ENCODE measurements around the gene RWDD1.

RWDD1 gene

GRCh38 chr6:116536216-116536621 lies 35.1 kb upstream of the RWDD1 start:
- TF ChIP-seq POLR2A (IDR thresholded peaks at IDR 0.05; ENCODE audit: low read depth, low read length) (no peak), TAF1 (IDR thresholded peaks at IDR 0.05; ENCODE audit: borderline replicate concordance, low read depth, low read length) (no peak), POLR2AphosphoS5 (IDR thresholded peaks at IDR 0.05; ENCODE audit: low read depth, low read length) (no peak)
- FAIRE-seq = peak; percentile 80
- DNase-seq (ENCODE audit: insufficient read length) = no peak

GRCh38 chr6:116542426-116542825 lies 28.9 kb upstream of the RWDD1 start:
- TF ChIP-seq POLR2AphosphoS5 (IDR thresholded peaks at IDR 0.05; ENCODE audit: low read depth, low read length) (no peak), POLR2A (IDR thresholded peaks at IDR 0.05; ENCODE audit: low read depth, low read length) (no peak), TAF1 (IDR thresholded peaks at IDR 0.05; ENCODE audit: borderline replicate concordance, low read depth, low read length) (no peak)
- no peak for DNase-seq (ENCODE audit: insufficient read length)
- FAIRE-seq = no peak

- TF ChIP-seq TAF1 (IDR thresholded peaks at IDR 0.05; ENCODE audit: borderline replicate concordance, low read depth, low read length) (no peak), POLR2A (IDR thresholded peaks at IDR 0.05; ENCODE audit: low read depth, low read length) (no peak), POLR2AphosphoS5 (IDR thresholded peaks at IDR 0.05; ENCODE audit: low read depth, low read length) (no peak)
- FAIRE-seq = no peak
Observed at GRCh38 chr6:116543149-116543548, 28.2 kb upstream of the RWDD1 start.

GRCh38 chr6:116545651-116546050 lies 25.7 kb upstream of the RWDD1 start, which contains the start of gene TRAPPC3L:
TSS of gene TRAPPC3L (minus strand) at chr6:116545684. CDS start at chr6:116545514, 170 bp downstream.
- no peak for FAIRE-seq
- TF ChIP-seq POLR2A (IDR thresholded peaks at IDR 0.05; ENCODE audit: low read depth, low read length) (no peak), TAF1 (IDR thresholded peaks at IDR 0.05; ENCODE audit: borderline replicate concordance, low read depth, low read length) (no peak)
- no peak for DNase-seq (ENCODE audit: insufficient read length)

More at GRCh38 chr6:116543149-116543548, 28.2 kb upstream of the RWDD1 start:
- no peak for DNase-seq (ENCODE audit: insufficient read length)

GRCh38 chr6:116547358-116547757 lies 23.9 kb upstream of the RWDD1 start:
- no peak for DNase-seq (ENCODE audit: insufficient read length)
- no peak for TF ChIP-seq TAF1 (IDR thresholded peaks at IDR 0.05; ENCODE audit: borderline replicate concordance, low read depth, low read length)
- no peak for TF ChIP-seq POLR2A (IDR thresholded peaks at IDR 0.05; ENCODE audit: low read depth, low read length)
- no peak for TF ChIP-seq POLR2AphosphoS5 (IDR thresholded peaks at IDR 0.05; ENCODE audit: low read depth, low read length)
- no peak for FAIRE-seq

GRCh38 chr6:116550796-116551195 lies 20.5 kb upstream of the RWDD1 start:
- no peak for FAIRE-seq
- TF ChIP-seq POLR2A (IDR thresholded peaks at IDR 0.05; ENCODE audit: low read depth, low read length) = no peak
- no peak for TF ChIP-seq POLR2AphosphoS5 (IDR thresholded peaks at IDR 0.05; ENCODE audit: low read depth, low read length)
- no peak for TF ChIP-seq TAF1 (IDR thresholded peaks at IDR 0.05; ENCODE audit: borderline replicate concordance, low read depth, low read length)
- no peak for DNase-seq (ENCODE audit: insufficient read length)

- TF ChIP-seq POLR2AphosphoS5 (IDR thresholded peaks at IDR 0.05; ENCODE audit: low read depth, low read length) (no peak), POLR2A (IDR thresholded peaks at IDR 0.05; ENCODE audit: low read depth, low read length) (no peak), TAF1 (IDR thresholded peaks at IDR 0.05; ENCODE audit: borderline replicate concordance, low read depth, low read length) (no peak)
- FAIRE-seq = no peak
- no peak for DNase-seq (ENCODE audit: insufficient read length)
Observed at GRCh38 chr6:116553451-116553850, 17.9 kb upstream of the RWDD1 start, which contains the start of gene CALHM4. TSS of gene CALHM4 (plus strand) at chr6:116553751. CDS start at chr6:116553794, 43 bp downstream.

GRCh38 chr6:116556065-116556464 lies 15.2 kb upstream of the RWDD1 start:
- FAIRE-seq = no peak
- no peak for DNase-seq (ENCODE audit: insufficient read length)
- TF ChIP-seq POLR2AphosphoS5 (IDR thresholded peaks at IDR 0.05; ENCODE audit: low read depth, low read length) (no peak), POLR2A (IDR thresholded peaks at IDR 0.05; ENCODE audit: low read depth, low read length) (no peak), TAF1 (IDR thresholded peaks at IDR 0.05; ENCODE audit: borderline replicate concordance, low read depth, low read length) (no peak)

GRCh38 chr6:116556814-116557415 lies 14.4 kb upstream of the RWDD1 start:
- no peak for DNase-seq (ENCODE audit: insufficient read length)
- FAIRE-seq = no peak
- TF ChIP-seq TAF1 (IDR thresholded peaks at IDR 0.05; ENCODE audit: borderline replicate concordance, low read depth, low read length) (no peak), POLR2AphosphoS5 (IDR thresholded peaks at IDR 0.05; ENCODE audit: low read depth, low read length) (no peak), POLR2A (IDR thresholded peaks at IDR 0.05; ENCODE audit: low read depth, low read length) (no peak)

GRCh38 chr6:116557893-116558292 lies 13.4 kb upstream of the RWDD1 start:
- no peak for TF ChIP-seq TAF1 (IDR thresholded peaks at IDR 0.05; ENCODE audit: borderline replicate concordance, low read depth, low read length)
- no peak for TF ChIP-seq POLR2A (IDR thresholded peaks at IDR 0.05; ENCODE audit: low read depth, low read length)
- no peak for TF ChIP-seq POLR2AphosphoS5 (IDR thresholded peaks at IDR 0.05; ENCODE audit: low read depth, low read length)
- no peak for DNase-seq (ENCODE audit: insufficient read length)
- FAIRE-seq = no peak

GRCh38 chr6:116560130-116560529 lies 11.2 kb upstream of the RWDD1 start:
- DNase-seq (ENCODE audit: insufficient read length) (no peak), FAIRE-seq (no peak)
- no peak for TF ChIP-seq POLR2A (IDR thresholded peaks at IDR 0.05; ENCODE audit: low read depth, low read length)
- no peak for TF ChIP-seq POLR2AphosphoS5 (IDR thresholded peaks at IDR 0.05; ENCODE audit: low read depth, low read length)
- TF ChIP-seq TAF1 (IDR thresholded peaks at IDR 0.05; ENCODE audit: borderline replicate concordance, low read depth, low read length) = no peak

GRCh38 chr6:116561377-116562018 lies 9.8 kb upstream of the RWDD1 start:
- TF ChIP-seq POLR2AphosphoS5 (IDR thresholded peaks at IDR 0.05; ENCODE audit: low read depth, low read length) (no peak), TAF1 (IDR thresholded peaks at IDR 0.05; ENCODE audit: borderline replicate concordance, low read depth, low read length) (no peak), POLR2A (IDR thresholded peaks at IDR 0.05; ENCODE audit: low read depth, low read length) (no peak)
- DNase-seq (ENCODE audit: insufficient read length) = no peak
- FAIRE-seq = peak; percentile 98

All from GM12892 (cell line).